ENCODE results near the gene MAGOH. TPM values are rescaled to one million over a fixed set of nuclear protein-coding genes. Genes with fewer than 3 reads are reported as not detected.

Gene MAGOH
- total and polyA plus RNA-seq, 8 donors = 2.9 to 105 (median 52.3) TPM

DNA sequence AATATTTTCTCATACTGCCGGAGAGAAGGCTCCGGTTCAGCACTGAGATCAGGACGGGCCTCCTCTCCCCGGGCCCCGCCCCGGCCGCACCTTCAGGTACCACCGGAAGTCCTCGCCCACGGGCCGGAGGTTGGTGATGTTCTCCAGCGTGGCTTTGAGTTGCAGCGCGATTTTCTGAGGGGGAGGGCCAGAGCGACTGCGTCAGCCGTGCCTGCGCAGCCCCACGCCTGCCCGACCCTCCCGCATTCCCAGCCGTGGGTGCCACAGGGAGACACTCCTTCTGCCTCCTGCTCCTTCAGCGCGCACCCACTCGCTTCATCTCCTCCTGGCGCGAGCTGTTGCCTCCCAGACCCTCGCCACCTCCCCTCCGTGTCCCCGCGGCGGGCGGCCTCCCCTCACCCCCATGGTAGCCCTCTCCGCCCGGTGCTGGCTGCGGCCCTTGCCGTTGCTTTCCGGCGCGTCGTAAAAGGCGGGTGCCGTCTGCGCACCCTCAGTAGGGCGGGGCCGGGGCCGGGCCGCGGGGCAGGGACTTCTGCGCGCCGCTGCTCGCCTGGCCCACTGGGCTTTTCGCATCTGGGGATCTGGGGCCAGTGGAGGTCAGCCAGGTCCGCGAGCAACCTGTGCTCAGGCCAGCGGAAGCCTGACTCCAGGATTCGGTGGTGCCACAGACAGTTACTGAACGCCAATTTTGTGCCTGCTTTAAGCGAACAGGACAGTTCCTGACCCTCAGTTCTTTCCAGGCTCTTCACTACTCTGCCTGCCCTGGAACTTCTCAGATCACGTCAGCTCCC is 18.0 kb downstream of the MAGOH start, which contains the start of gene CZIB:
Gene CZIB, minus strand, starts transcription at position 464 of the 791 bp plus-strand sequence. Its CDS starts 59 bp downstream, at position 405.
- H3K36me3 ChIP-seq = peaks cover 14 to 35% (median 32%) of the 10 kb centered on the region in 4 donors
- H3K27me3 ChIP-seq = no peaks in the 10 kb centered on the region
- H3K9me3 ChIP-seq = no peaks in the 10 kb centered on the region
- 0 to 1% (median 0%) methylated on average over 24 to 61 of the region's 61 CpGs for WGBS, 5 donors
- H3K4me1 ChIP-seq = peaks cover 10 to 28% (median 19%) of the 10 kb centered on the region in 4 donors
- intact Hi-C loops (cut with DNase I; ENCODE audit: low total_unique reads) = no loop called here
- peak in 2 of 4 donors; percentile 70 to 93 for TF ChIP-seq POLR2A (IDR thresholded peaks at IDR 0.05)
- TF ChIP-seq POLR2AphosphoS5 (IDR thresholded peaks at IDR 0.05) = peak; percentile 96 to 98 (median 96)
- no peak for TF ChIP-seq EP300 (IDR thresholded peaks at IDR 0.05)
- TF ChIP-seq, protein P1, sequence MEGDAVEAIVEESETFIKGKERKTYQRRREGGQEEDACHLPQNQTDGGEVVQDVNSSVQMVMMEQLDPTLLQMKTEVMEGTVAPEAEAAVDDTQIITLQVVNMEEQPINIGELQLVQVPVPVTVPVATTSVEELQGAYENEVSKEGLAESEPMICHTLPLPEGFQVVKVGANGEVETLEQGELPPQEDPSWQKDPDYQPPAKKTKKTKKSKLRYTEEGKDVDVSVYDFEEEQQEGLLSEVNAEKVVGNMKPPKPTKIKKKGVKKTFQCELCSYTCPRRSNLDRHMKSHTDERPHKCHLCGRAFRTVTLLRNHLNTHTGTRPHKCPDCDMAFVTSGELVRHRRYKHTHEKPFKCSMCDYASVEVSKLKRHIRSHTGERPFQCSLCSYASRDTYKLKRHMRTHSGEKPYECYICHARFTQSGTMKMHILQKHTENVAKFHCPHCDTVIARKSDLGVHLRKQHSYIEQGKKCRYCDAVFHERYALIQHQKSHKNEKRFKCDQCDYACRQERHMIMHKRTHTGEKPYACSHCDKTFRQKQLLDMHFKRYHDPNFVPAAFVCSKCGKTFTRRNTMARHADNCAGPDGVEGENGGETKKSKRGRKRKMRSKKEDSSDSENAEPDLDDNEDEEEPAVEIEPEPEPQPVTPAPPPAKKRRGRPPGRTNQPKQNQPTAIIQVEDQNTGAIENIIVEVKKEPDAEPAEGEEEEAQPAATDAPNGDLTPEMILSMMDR (IDR thresholded peaks at IDR 0.05) = no peak
- peak; percentile 94 to 98 for DNase-seq
- H3K4me3 ChIP-seq = peak within 1 kb of the TSS; percentile 61 to 79 (median 72)
- peak within 1 kb of the TSS; percentile 97 to 99 (median 98) for H3K27ac ChIP-seq

DNA sequence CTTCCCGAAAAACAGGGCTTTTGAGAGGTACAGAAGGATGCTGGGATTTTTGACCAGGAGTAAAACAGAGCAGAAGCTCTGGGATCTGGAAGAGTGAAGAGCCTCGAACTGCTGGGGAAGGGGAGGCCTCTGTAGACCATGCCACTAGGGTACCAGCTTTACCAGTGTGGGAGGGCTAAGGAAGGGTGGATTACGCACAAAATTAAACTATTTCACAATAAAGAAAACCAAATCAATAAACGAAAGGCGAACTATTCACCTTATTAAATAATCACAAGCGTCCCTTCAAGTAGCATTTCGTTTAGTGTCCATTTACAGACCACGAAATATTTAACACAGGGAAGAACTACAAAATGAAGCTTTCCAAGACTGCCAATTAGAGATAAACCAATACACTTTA is 18.6 kb downstream of the MAGOH start:
- TF ChIP-seq, protein P1 (IDR thresholded peaks at IDR 0.05) = no peak
- TF ChIP-seq EP300 (IDR thresholded peaks at IDR 0.05) (no peak), POLR2AphosphoS5 (IDR thresholded peaks at IDR 0.05) (no peak), POLR2A (IDR thresholded peaks at IDR 0.05) (no peak)
- Histone ChIP-seq H3K27ac (peak overlapping the region; percentile 32 to 99 (median 97)), H3K4me1 (peaks cover 10 to 28% (median 19%) of the 10 kb centered on the region in 4 donors), H3K9me3 (no peaks in the 10 kb centered on the region), H3K4me3 (peak overlapping the region; percentile 61 to 79 (median 72)), H3K36me3 (peaks cover 16 to 42% (median 39%) of the 10 kb centered on the region in 4 donors), H3K27me3 (no peaks in the 10 kb centered on the region)
- intact Hi-C loops (cut with DNase I; ENCODE audit: low total_unique reads) = no loop called here
- no peak for DNase-seq
- 16 to 24% (median 17%) methylated on average over 8 of the region's 8 CpGs for WGBS, 5 donors

DNA sequence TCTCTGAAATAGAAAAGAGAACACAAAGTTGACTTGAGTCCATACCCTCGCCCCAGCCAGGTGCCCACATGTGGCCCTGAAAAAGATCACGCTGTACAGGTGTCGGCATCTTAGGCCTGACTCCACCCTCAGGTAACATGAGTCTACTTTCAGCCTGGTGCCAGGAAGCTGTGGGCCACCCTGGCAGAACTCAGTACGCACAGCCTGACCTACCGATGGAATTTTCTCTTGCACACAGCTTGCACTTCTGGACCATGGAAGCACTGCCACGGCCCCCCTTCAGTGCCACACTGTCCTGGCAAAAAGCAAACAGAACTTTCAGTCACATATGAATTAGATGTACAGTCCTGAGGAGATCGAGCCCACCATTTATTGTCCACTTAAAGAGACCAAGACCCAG is 20.1 kb downstream of the MAGOH start:
- no peak overlapping the region for H3K27ac ChIP-seq
- no peak for DNase-seq
- no peak overlapping the region for H3K4me3 ChIP-seq
- no peaks in the 10 kb centered on the region for H3K27me3 ChIP-seq
- peaks cover 31 to 57% (median 54%) of the 10 kb centered on the region in 4 donors for H3K36me3 ChIP-seq
- WGBS, 5 donors = 83 to 91% (median 85%) methylated on average over 7 of the region's 7 CpGs
- H3K9me3 ChIP-seq = no peaks in the 10 kb centered on the region
- TF ChIP-seq EP300 (IDR thresholded peaks at IDR 0.05) = no peak
- TF ChIP-seq, protein P1 (IDR thresholded peaks at IDR 0.05) = no peak
- no peak for TF ChIP-seq POLR2A (IDR thresholded peaks at IDR 0.05)
- TF ChIP-seq POLR2AphosphoS5 (IDR thresholded peaks at IDR 0.05) = no peak
- intact Hi-C loops (cut with DNase I; ENCODE audit: low total_unique reads) = no loop called here
- peaks cover 10 to 28% (median 19%) of the 10 kb centered on the region in 4 donors for H3K4me1 ChIP-seq

DNA sequence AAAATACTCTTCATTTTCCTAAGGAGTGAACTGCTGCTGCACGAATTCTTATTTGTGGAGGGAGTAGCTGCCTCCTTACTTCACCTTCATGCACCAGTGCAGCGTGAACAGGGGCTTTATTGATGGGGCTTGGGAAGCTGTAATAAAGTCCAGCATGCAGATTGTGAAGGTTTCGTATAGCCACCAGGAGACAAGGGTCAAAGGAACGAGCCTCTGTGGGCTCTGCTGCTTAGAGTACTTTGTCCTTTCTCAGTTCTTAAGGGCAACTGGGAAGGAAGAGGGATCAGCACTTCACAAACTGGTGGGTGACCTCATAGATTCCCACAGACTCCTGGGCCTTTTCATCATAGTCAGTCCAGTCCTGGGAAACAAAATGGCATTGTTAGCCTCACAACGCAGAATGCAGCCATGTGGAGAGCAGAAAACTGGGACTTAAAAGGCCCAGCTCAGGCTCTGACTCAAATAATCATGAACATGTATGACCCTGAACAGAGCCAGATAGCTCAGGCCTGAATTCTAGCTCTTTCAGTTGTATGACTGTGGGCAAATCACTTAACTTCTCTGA is 23.9 kb downstream of the MAGOH start:
- TF ChIP-seq POLR2AphosphoS5 (IDR thresholded peaks at IDR 0.05) = no peak
- TF ChIP-seq EP300 (IDR thresholded peaks at IDR 0.05) = no peak
- no peak for TF ChIP-seq POLR2A (IDR thresholded peaks at IDR 0.05)
- TF ChIP-seq, protein P1 (IDR thresholded peaks at IDR 0.05) = no peak
- Histone ChIP-seq H3K4me1 (peaks cover 3 to 13% (median 8%) of the 10 kb centered on the region in 4 donors), H3K36me3 (peaks cover 65 to 95% (median 91%) of the 10 kb centered on the region in 4 donors), H3K9me3 (no peaks in the 10 kb centered on the region), H3K4me3 (no peak overlapping the region), H3K27me3 (no peaks in the 10 kb centered on the region), H3K27ac (no peak overlapping the region)
- DNase-seq = no peak
- WGBS, 5 donors = 78 to 90% (median 79%) methylated on average over 5 of the region's 5 CpGs
- intact Hi-C loops (cut with DNase I; ENCODE audit: low total_unique reads) = no loop called here

Measured in stomach (tissue), 9 donors.